ENCODE data around the gene MRPS11.

- no peak for TF ChIP-seq CTCF (IDR thresholded peaks at IDR 0.05)
- no peak for TF ChIP-seq POLR2A (IDR thresholded peaks at IDR 0.05)
Measured at GRCh38 chr15:88456733-88457132, 10.8 kb upstream of the MRPS11 start.

All from prostate gland (tissue), 2 donors.